Activated T-cell treated with anti-CD3 and anti-CD28 coated beads, Interleukin-2, amount 50 U/mL, for 4 hours (primary cell): Measurements from ENCODE around the gene HOXA1. TPM values are rescaled to one million over a fixed set of nuclear protein-coding genes. Genes with fewer than 3 reads are reported as not detected.

Source experiments
- ATAC-seq, 2 donors: fragments of 200-7000 bp; cut with Tn5 transposase; one replicate each; pipeline ENCODE4 v1.10.0; 2021
- DNase-seq: peaks from one replicate; pipeline ENCODE4 v3.0.0-alpha.2; 2020
- H3K27me3 Mint-ChIP-seq: one replicate; pipeline ENCODE4 v1.8.0; 2021; ENCODE audit warnings: low read depth, mixed read lengths
- H3K36me3 Mint-ChIP-seq: one replicate; pipeline ENCODE4 v1.8.0; 2022; ENCODE audit warnings: mixed read lengths; ENCODE audit not compliant: insufficient read depth
- H3K4me1 Mint-ChIP-seq: one replicate; pipeline ENCODE4 v1.8.0; 2021; ENCODE audit warnings: low read depth, mixed read lengths
- H3K4me3 Mint-ChIP-seq: one replicate; pipeline ENCODE4 v1.8.0; 2021; ENCODE audit warnings: mild to moderate bottlenecking, moderate library complexity, mixed read lengths
- H3K9me3 Mint-ChIP-seq: one replicate; pipeline ENCODE4 v1.8.0; 2021; ENCODE audit warnings: mixed read lengths
- total RNA-seq, 3 donors: library from RNA; stranded (reverse); gene quantifications; one replicate each; pipeline ENCODE4 v1.2.1, GENCODE V29; 2021

Gene HOXA1
- total RNA-seq, 3 donors from 2014 or later = 0.11 to 0.33 (median 0.28) TPM

DNA sequence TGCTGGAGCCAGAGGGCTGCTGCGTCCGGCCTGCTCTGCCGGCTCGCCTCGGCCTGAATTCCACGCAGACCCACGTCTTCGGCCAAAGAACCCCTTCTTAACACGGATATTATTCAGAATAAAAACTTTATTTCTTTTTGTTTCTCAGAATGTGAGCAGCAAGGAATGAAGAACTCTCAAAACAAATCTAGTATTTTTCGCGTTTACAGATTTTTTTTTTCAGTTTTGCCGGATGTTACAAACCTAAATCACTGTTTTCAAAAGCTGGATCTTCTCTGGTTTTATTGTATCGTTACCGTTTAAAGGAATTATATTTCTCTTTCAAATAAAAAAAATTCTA lies 11.1 kb upstream of the HOXA1 start:
- ATAC-seq (no peak), DNase-seq (no peak)
- Mint-ChIP-seq H3K36me3 (no peaks in the 10 kb centered on the region), H3K4me1 (peaks cover 9% of the 10 kb centered on the region), H3K4me3 (no peak overlapping the region), H3K27me3 (peaks cover 46% of the 10 kb centered on the region), H3K9me3 (no peaks in the 10 kb centered on the region)

DNA sequence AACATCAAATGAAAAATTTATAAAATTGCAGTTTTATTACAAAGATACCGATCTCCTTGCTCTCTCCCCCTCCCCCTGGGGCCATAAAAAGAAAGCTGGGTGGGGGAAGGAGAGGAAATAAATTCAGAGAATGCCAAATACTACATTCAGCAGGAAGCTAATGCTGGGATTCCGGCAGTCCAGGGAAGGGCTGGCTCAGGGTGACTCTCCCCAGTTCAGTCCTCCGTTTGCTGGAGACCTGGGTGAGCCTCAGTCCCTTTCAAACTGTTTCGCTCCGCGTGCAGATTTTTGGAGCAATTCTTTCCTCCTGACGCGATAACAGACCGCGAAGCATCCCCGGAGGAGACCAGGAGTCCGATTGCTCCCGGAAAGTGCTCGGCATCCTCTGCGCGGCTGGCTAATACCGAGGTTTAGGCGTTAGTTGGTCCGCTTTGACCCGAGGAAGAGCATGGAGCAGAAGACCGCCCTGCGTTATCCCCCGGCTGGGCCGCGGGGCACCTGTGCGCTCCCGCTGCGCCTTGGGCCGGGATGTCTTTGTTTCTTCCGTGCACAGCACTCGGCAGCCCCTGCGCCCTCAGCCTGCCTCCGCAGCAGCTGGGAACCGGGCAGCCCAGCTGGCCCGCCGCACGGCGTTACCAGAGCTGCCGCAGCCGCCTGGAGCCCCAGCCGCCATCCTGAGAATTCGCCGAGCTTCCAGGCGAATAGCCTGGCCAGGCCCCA lies 10.5 kb upstream of the HOXA1 start:
- DNase-seq = no peak
- Mint-ChIP-seq H3K4me3 (no peak overlapping the region), H3K36me3 (no peaks in the 10 kb centered on the region), H3K4me1 (peaks cover 12% of the 10 kb centered on the region), H3K9me3 (no peaks in the 10 kb centered on the region), H3K27me3 (peaks cover 46% of the 10 kb centered on the region)
- ATAC-seq = no peak

DNA sequence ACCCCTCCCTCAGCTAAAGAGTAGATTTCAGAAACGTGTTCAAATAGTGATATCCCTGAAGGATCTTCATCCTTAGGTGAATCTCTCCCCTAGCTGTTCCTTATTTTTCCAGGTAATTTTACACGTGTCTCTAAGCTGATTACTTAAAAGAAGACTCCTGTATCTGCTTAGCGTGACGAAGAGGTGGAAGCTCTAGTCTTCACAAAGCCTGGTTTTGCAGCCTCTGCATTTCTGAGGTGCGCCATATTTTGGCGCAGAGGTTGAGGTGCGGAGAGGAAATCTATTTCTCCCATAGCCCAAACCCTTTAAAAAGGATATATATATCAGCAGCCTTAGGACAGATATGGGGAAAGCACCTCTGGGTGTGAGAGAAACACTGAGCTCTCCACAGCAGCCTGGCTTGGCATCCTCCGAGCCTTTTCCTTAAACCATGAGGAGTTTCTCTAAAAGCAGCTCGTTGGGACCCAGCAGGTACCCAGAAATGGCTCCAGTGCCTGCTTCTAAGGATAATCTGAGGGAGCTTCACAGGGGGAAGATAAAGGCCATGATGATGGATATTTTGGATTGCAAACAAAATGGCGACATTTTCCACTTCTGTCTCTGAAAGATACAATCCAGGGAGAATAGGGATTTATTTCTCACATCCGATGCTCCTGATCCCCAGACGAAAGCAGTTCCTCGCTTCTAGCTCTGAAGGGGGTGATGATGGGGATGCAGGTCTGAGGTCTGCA lies 9.7 kb upstream of the HOXA1 start:
- DNase-seq (no peak), ATAC-seq (no peak)
- Mint-ChIP-seq H3K4me3 (no peak overlapping the region), H3K4me1 (peaks cover 12% of the 10 kb centered on the region), H3K9me3 (no peaks in the 10 kb centered on the region), H3K27me3 (peaks cover 55% of the 10 kb centered on the region), H3K36me3 (peaks cover 6% of the 10 kb centered on the region)

DNA sequence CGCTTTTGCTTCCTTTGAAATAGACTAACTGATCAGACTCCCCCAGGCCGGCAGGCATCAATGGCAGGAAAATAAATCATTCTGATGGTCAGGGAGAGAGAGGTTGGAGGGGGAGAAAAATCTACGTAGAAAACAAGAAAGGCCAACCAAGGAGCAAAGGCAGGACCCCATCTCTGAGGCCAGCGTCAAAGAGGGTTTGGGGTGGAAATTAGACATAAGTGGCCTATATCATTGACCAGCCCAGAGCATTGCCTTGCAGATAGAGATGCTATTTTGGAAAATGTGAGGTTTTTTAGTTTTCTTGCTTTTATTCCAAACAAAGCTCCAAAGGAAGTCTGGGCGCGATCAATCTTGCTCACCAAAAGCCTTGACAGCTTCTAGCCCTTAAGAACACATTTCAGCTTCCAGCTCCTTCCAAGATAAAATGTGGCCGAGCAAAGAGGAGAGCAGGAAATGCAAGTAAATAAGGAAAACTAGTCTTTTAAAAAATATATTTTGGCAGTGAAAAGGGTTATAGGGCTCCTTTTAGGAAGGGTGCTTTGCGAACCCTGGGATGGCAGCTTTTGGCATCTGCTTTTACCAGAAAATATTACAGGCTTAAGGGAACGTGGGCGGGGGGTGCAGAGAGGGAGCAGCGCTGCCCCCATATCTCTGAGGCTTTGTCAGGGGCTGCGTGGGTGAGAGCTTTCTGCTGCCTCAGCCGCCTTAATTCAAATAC lies 8.7 kb upstream of the HOXA1 start:
- no peak for ATAC-seq
- Mint-ChIP-seq H3K9me3 (no peaks in the 10 kb centered on the region), H3K4me3 (no peak overlapping the region), H3K4me1 (peaks cover 12% of the 10 kb centered on the region), H3K27me3 (peaks cover 61% of the 10 kb centered on the region), H3K36me3 (peaks cover 14% of the 10 kb centered on the region)
- DNase-seq = no peak

DNA sequence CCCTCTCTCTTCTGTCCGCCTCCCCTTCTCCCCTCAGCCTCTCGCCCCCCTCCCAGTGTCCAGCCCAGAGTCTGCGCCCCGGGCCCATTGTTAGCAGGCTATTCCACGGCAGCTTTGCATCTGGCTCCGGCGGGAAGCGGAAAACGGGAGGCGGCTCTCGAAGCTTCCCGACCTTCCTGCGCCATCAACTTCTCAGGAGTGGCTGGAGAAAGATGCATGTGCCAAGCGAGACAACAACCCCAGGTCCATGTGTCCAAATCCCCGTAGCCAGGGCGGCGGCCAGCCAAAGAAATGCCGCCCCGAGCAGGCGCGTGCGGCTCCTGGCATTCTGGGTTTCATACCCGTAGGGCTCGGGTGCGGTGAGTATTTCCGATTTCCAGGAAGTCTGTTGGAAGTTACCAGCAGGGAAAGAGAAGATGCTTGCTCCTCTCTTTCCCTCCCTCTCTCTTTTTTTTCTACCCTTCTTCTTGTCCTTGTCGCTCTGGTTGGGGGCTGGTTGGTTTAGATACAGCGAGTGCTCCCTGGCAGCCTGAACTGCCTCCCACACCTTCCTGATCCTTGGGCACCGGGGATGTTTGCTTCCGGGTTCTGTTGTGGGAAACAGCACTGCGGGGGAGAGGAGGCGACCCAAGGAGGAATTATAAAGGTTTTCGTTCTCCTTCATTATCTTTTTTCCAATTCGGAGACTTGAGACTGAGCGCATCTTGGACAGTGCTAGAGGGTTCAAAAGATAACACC lies 7.9 kb upstream of the HOXA1 start:
- DNase-seq (no peak), ATAC-seq (no peak)
- H3K4me1 Mint-ChIP-seq = peaks cover 15% of the 10 kb centered on the region
- H3K27me3 Mint-ChIP-seq = peaks cover 68% of the 10 kb centered on the region
- no peaks in the 10 kb centered on the region for H3K9me3 Mint-ChIP-seq
- no peak overlapping the region for H3K4me3 Mint-ChIP-seq
- H3K36me3 Mint-ChIP-seq = peaks cover 14% of the 10 kb centered on the region

DNA sequence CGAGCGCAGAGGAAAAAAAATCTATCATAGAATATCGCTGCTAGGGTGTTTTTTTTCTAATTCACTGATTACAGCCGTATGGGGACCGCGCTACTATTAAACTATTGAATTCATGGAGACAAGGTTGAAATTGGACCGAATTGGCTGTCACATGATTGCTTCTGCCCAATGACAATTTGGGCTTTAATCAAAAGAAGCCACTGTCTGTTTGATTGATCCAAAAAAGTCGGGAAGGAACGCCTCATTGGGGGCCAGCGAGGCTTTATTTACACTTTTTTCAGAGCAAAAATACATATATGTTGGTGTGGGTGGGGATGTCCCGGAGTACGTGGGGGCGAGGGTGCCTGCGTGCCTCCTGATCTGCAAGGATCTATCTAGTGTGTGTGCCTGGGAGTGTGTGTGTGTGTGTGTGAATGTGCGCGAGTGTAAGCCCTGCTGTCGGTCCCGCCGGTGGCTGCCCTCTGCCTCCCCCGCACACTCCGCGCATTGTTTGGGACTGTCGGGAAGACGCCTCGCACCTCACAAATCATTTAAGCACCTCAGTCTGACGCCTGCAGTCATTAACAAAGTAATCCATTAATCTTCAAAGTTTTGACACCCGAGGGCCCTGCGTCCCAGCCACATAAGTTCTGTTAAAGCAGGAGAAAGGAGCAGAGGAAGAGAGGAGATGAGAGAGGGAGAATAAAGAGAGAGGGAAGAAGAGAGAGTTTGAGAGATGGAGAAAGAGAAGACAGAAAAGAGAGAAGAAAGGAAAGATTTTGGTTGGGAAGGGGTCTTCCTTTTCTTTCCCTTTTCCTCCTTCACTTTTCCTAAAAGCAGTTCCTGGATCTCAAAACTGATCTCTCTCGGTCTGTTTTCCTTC lies 7.0 kb upstream of the HOXA1 start, which contains the start of gene HOXA2:
TSS of gene HOXA2 (minus strand) at position 103 of the 862 bp plus-strand sequence. CDS start 183 bp downstream, outside the sequence.
- DNase-seq = no peak
- no peak for ATAC-seq
- H3K4me3 Mint-ChIP-seq = peak within 1 kb of the TSS; percentile 4

DNA sequence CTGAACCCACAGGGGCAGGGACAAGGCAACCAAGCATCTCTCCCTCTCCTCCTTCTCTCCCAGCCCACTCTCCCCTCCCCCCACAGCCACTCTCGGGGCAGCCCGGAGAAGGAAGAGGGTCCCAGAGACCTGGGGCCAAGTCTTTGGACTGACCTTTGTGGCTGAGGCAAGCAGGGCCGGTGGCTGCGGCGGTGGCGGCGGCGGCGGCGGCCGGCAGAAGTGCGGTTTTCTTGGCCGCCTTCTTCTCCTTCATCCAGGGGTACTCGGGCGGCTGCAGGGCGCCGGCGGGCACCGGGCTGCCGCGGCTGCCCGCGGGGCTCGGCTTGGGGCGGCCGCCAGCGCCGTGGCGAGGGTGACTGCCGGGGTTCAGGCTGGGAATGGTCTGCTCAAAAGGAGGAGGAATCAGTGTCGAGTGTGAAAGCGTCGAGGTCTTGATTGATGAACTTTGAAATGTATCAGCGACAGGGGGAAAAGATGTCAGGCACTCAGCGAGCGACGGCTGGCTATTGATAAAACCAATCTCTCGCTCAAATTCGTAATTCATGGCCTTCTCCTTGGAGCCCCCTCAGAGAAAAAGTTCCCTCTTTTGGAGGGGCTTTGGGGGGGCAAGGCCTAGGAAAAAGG lies 6.3 kb upstream of the HOXA1 start:
- peaks cover 77% of the 10 kb centered on the region for H3K27me3 Mint-ChIP-seq
- H3K4me3 Mint-ChIP-seq = no peak overlapping the region
- H3K9me3 Mint-ChIP-seq = no peaks in the 10 kb centered on the region
- DNase-seq (no peak), ATAC-seq (no peak)
- peaks cover 26% of the 10 kb centered on the region for H3K4me1 Mint-ChIP-seq
- peaks cover 14% of the 10 kb centered on the region for H3K36me3 Mint-ChIP-seq

More for the DNA sequence above, 7.0 kb upstream of the HOXA1 start, which contains the start of gene HOXA2:
- H3K27me3 Mint-ChIP-seq = peaks cover 71% of the 10 kb centered on the region
- H3K9me3 Mint-ChIP-seq = no peaks in the 10 kb centered on the region
- H3K36me3 Mint-ChIP-seq = peaks cover 14% of the 10 kb centered on the region
- peaks cover 18% of the 10 kb centered on the region for H3K4me1 Mint-ChIP-seq

DNA sequence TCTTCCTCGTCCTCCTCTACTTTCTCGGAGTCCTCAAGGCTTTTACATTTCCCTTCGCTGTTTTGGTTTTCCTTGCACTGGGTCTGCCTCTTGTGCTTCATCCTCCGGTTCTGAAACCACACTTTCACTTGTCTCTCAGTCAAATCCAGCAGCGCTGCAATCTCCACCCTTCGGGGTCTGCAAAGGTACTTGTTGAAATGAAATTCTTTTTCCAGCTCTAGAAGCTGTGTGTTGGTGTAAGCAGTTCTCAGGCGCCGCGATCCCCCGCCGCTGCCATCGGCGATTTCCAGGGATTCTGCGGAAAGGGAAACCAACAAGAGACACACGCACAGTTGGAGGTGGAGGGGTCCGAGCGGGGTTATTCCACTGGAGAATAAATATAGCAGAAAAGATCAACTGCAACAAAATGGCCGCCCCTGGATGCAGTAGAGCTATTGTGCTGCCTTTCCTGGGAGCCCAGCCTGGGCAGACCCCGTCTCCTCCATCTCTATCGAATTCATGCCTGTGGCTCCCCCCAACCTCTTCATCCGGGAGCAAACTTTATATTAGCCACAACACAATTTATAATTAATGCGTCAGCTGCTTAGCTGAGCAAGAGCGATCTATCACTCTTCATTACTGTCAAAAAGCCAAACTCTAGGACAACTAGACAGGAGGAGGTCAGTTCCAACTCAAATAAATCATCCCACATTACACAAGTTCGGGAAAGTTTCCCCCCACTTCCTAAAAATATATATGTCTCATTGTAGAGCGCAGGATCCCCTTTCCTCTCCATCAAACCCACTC lies 5.6 kb upstream of the HOXA1 start:
- no peaks in the 10 kb centered on the region for H3K9me3 Mint-ChIP-seq
- H3K4me3 Mint-ChIP-seq = no peak overlapping the region
- peaks cover 77% of the 10 kb centered on the region for H3K27me3 Mint-ChIP-seq
- ATAC-seq = no peak
- H3K4me1 Mint-ChIP-seq = peaks cover 27% of the 10 kb centered on the region
- DNase-seq = no peak
- H3K36me3 Mint-ChIP-seq = peaks cover 14% of the 10 kb centered on the region

DNA sequence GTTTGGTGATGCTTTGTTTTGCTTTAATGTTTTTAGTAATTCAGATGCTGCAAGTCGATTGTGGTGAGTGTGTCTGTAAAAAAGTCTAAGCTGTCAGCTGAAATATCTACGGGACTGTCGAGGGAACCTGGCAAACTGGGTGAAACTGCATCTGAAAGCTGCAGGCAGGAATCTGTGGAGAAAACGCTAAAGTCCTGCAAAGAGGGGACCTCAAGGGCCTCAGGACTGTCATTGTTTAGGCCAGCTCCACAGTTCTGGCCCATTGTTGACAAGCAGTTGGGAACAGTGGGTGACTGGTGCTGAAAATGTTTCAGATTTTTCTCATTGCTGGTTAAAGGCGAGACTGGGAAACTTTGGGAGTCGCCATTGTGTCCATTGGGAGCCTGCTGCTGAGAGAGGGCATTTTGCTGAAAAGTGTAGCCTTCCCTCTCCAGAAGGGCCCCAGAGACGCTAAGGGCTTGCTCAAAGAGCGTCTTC lies 4.9 kb upstream of the HOXA1 start:
- Mint-ChIP-seq H3K27me3 (peaks cover 73% of the 10 kb centered on the region), H3K4me1 (peaks cover 28% of the 10 kb centered on the region), H3K9me3 (no peaks in the 10 kb centered on the region), H3K4me3 (no peak overlapping the region), H3K36me3 (peaks cover 14% of the 10 kb centered on the region)
- ATAC-seq = no peak
- no peak for DNase-seq

DNA sequence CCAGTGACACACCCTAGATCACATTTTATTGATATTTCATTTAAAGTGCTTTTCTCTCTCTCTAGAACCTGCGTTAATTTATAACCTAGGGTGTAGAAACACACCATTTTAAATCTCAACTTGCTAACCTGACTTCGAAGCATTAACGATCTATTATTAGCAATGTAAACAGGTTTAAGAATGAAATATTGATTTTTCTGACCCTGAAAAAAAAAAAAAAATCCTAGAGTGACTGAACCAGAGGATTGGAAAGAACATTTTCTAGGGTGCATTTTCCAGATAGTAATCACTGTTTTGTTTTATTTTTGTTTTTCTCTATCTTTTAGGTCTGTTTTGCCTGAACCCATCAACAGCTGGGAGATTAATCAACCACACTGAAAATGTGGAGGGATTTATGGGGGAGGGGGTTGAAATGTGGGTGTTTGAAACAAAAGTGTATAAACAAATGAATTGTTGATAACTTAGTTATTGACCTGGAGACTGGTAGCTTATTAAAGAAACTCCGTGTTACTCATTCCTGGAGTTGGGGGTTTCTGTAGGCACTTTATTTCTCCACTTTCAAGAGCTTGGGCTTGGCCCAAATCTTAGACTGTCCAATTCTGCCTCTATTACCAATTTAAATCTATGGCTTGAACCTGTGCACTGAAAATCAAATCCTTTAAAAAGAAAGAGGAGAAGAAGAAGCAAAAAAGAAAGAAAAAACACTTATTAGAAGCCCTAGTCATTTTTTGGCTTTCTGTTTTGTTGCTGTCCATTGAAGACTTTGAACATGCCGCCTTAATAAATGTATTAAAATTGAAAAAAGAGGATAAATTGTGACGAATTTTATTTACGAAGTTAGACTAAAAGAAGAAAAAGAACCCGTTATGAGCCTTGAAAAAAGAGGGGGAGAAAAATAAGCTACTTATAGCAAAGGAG lies 3.9 kb upstream of the HOXA1 start:
- Mint-ChIP-seq H3K4me3 (no peak overlapping the region), H3K9me3 (no peaks in the 10 kb centered on the region), H3K36me3 (peaks cover 14% of the 10 kb centered on the region), H3K27me3 (peaks cover 75% of the 10 kb centered on the region), H3K4me1 (peaks cover 34% of the 10 kb centered on the region)
- ATAC-seq (no peak), DNase-seq (no peak)

DNA sequence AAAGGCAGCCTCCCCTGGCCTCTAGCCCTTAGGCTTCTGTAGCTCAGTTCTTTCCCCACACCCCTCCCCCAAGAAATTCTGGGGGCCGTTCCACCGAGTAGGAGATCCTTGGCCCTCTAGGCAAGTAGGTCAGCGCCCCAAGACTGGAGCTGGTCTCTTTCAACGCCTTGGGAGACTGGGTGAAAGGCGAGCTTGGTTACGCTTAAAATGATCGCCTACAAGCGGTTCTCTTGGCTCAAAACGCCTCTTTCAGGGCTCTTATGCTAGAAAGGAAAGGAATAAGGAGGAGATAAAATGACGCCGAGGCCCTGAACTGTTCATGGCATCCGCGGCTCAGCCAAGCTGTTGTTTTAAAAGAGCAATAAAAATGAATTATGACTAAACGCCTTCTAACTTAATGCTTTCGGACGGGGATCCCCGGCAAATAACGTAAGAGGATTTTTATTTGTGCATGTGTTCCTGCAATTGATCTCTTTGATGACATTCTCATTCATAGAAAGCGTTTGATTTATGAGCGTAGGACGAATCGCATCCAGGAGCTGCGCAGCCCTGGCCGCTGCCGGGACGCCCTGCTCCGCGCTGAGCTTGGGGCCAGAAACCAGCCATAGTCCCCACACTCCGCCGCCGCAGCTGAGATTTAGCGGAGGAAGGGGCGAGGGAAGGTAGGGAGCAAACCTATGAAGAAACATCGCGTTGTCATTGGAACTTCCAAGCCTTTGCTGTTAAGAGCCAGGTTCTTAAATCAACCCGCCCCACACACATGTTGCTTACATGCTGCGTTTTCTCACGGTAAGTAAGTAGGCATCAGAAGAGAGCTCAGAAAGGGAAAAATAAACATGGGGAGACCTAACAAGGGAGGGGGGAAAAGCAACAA lies 3.0 kb upstream of the HOXA1 start:
- H3K27me3 Mint-ChIP-seq = peaks cover 76% of the 10 kb centered on the region
- H3K4me3 Mint-ChIP-seq = no peak overlapping the region
- H3K36me3 Mint-ChIP-seq = peaks cover 14% of the 10 kb centered on the region
- peaks cover 34% of the 10 kb centered on the region for H3K4me1 Mint-ChIP-seq
- no peaks in the 10 kb centered on the region for H3K9me3 Mint-ChIP-seq
- no peak for ATAC-seq
- no peak for DNase-seq
